Measurements from ENCODE around the gene SERPINA1.
A peak's percentile ranks its signal among the peaks of the same experiment; 100 is the strongest.
"Not testable (repeated sequence)": the region's sequence is repeated elsewhere in the genome, so short reads cannot be mapped to it uniquely, and the experiment has no call there.

The SERPINA1 gene

GRCh38 chr14:94375552-94376107 is 12.8 kb downstream of the SERPINA1 start:
- Mint-ChIP-seq H3K36me3 (no peaks in the 10 kb centered on the region), H3K27ac (no peak overlapping the region), H3K27me3 (peaks cover 9% of the 10 kb centered on the region), H3K4me1 (peaks cover 2% of the 10 kb centered on the region), H3K9me3 (no peaks in the 10 kb centered on the region), H3K4me3 (no peak overlapping the region)
- DNase-seq (ENCODE audit: low spot score in 2 of 2) (no peak), ATAC-seq (ENCODE audit: low read depth) (no peak)

GRCh38 chr14:94374749-94375260 is 13.6 kb downstream of the SERPINA1 start:
- Mint-ChIP-seq H3K4me1 (peaks cover 2% of the 10 kb centered on the region), H3K27ac (no peak overlapping the region), H3K4me3 (no peak overlapping the region), H3K36me3 (no peaks in the 10 kb centered on the region), H3K9me3 (no peaks in the 10 kb centered on the region), H3K27me3 (peaks cover 9% of the 10 kb centered on the region)
- no peak for DNase-seq (ENCODE audit: low spot score in 2 of 2)
- ATAC-seq (ENCODE audit: low read depth) = no peak

- Mint-ChIP-seq H3K27me3 (peaks cover 9% of the 10 kb centered on the region), H3K9me3 (no peaks in the 10 kb centered on the region), H3K36me3 (no peaks in the 10 kb centered on the region), H3K4me3 (no peak overlapping the region), H3K4me1 (peaks cover 2% of the 10 kb centered on the region), H3K27ac (no peak overlapping the region)
- no peak for ATAC-seq (ENCODE audit: low read depth)
- DNase-seq (ENCODE audit: low spot score in 2 of 2) = no peak
Measured at GRCh38 chr14:94374116-94374515, 14.3 kb downstream of the SERPINA1 start.

- H3K4me1 Mint-ChIP-seq = peaks cover 2% of the 10 kb centered on the region
- DNase-seq (ENCODE audit: low spot score in 2 of 2) = no peak
- H3K27ac Mint-ChIP-seq = no peak overlapping the region
- H3K9me3 Mint-ChIP-seq = no peaks in the 10 kb centered on the region
- peaks cover 7% of the 10 kb centered on the region for H3K27me3 Mint-ChIP-seq
- H3K4me3 Mint-ChIP-seq = no peak overlapping the region
- no peak for ATAC-seq (ENCODE audit: low read depth)
- no peaks in the 10 kb centered on the region for H3K36me3 Mint-ChIP-seq
Measured at GRCh38 chr14:94373708-94374107, 14.7 kb downstream of the SERPINA1 start.

GRCh38 chr14:94372021-94372605 is 16.3 kb downstream of the SERPINA1 start:
- Mint-ChIP-seq H3K27ac (no peak overlapping the region), H3K4me3 (no peak overlapping the region), H3K27me3 (peaks cover 4% of the 10 kb centered on the region), H3K4me1 (peaks cover 2% of the 10 kb centered on the region), H3K9me3 (no peaks in the 10 kb centered on the region), H3K36me3 (no peaks in the 10 kb centered on the region)
- ATAC-seq (ENCODE audit: low read depth) (no peak), DNase-seq (ENCODE audit: low spot score in 2 of 2) (no peak)

GRCh38 chr14:94370524-94370910 is 17.9 kb downstream of the SERPINA1 start:
- no peak for ATAC-seq (ENCODE audit: low read depth)
- Mint-ChIP-seq H3K9me3 (no peaks in the 10 kb centered on the region), H3K4me1 (peaks cover 2% of the 10 kb centered on the region), H3K4me3 (no peak overlapping the region), H3K27me3 (peaks cover 4% of the 10 kb centered on the region), H3K36me3 (no peaks in the 10 kb centered on the region), H3K27ac (no peak overlapping the region)
- no peak for DNase-seq (ENCODE audit: low spot score in 2 of 2)

GRCh38 chr14:94369766-94370523 is 18.5 kb downstream of the SERPINA1 start:
- H3K4me1 Mint-ChIP-seq; DNase-seq (ENCODE audit: low spot score in 2 of 2); ATAC-seq (ENCODE audit: low read depth); H3K27ac Mint-ChIP-seq; H3K36me3 Mint-ChIP-seq; H3K27me3 Mint-ChIP-seq; H3K9me3 Mint-ChIP-seq; H3K4me3 Mint-ChIP-seq: not testable (repeated sequence)

GRCh38 chr14:94368956-94369355 is 19.4 kb downstream of the SERPINA1 start:
- no peaks in the 10 kb centered on the region for H3K36me3 Mint-ChIP-seq
- no peaks in the 10 kb centered on the region for H3K9me3 Mint-ChIP-seq
- H3K4me1 Mint-ChIP-seq = peaks cover 2% of the 10 kb centered on the region
- no peak overlapping the region for H3K27ac Mint-ChIP-seq
- peaks cover 4% of the 10 kb centered on the region for H3K27me3 Mint-ChIP-seq
- no peak for DNase-seq (ENCODE audit: low spot score in 2 of 2)
- no peak overlapping the region for H3K4me3 Mint-ChIP-seq
- no peak for ATAC-seq (ENCODE audit: low read depth)

- Mint-ChIP-seq H3K27me3 (peaks cover 4% of the 10 kb centered on the region), H3K4me3 (no peak overlapping the region), H3K36me3 (no peaks in the 10 kb centered on the region), H3K4me1 (peaks cover 2% of the 10 kb centered on the region), H3K9me3 (no peaks in the 10 kb centered on the region), H3K27ac (no peak overlapping the region)
- ATAC-seq (ENCODE audit: low read depth) = no peak
- DNase-seq (ENCODE audit: low spot score in 2 of 2) = no peak
Measured at GRCh38 chr14:94368243-94368590, 20.2 kb downstream of the SERPINA1 start.

GRCh38 chr14:94367347-94368242 is 20.8 kb downstream of the SERPINA1 start:
- DNase-seq (ENCODE audit: low spot score in 2 of 2) (no peak), ATAC-seq (ENCODE audit: low read depth) (no peak)
- Mint-ChIP-seq H3K4me3 (no peak overlapping the region), H3K36me3 (no peaks in the 10 kb centered on the region), H3K4me1 (peaks cover 4% of the 10 kb centered on the region), H3K27ac (peak overlapping the region; percentile 65), H3K27me3 (peaks cover 8% of the 10 kb centered on the region), H3K9me3 (no peaks in the 10 kb centered on the region)

GRCh38 chr14:94366146-94366915 is 22.1 kb downstream of the SERPINA1 start, which contains the start of gene SERPINA2:
SERPINA2 (minus strand) TSS chr14:94366698.
- H3K36me3 Mint-ChIP-seq = no peaks in the 10 kb centered on the region
- H3K9me3 Mint-ChIP-seq = no peaks in the 10 kb centered on the region
- peaks cover 4% of the 10 kb centered on the region for H3K4me1 Mint-ChIP-seq
- peaks cover 12% of the 10 kb centered on the region for H3K27me3 Mint-ChIP-seq
- H3K4me3 Mint-ChIP-seq = no peak within 1 kb of the TSS
- DNase-seq (ENCODE audit: low spot score in 2 of 2) (no peak), ATAC-seq (ENCODE audit: low read depth) (no peak)
- peak within 1 kb of the TSS; percentile 65 for H3K27ac Mint-ChIP-seq

GRCh38 chr14:94365624-94366023 is 22.8 kb downstream of the SERPINA1 start:
- Mint-ChIP-seq H3K9me3 (no peaks in the 10 kb centered on the region), H3K4me1 (peaks cover 3% of the 10 kb centered on the region), H3K27me3 (peaks cover 8% of the 10 kb centered on the region), H3K4me3 (no peak overlapping the region), H3K36me3 (no peaks in the 10 kb centered on the region), H3K27ac (no peak overlapping the region)
- DNase-seq (ENCODE audit: low spot score in 2 of 2) (no peak), ATAC-seq (ENCODE audit: low read depth) (no peak)

- no peaks in the 10 kb centered on the region for H3K36me3 Mint-ChIP-seq
- no peaks in the 10 kb centered on the region for H3K9me3 Mint-ChIP-seq
- peaks cover 3% of the 10 kb centered on the region for H3K4me1 Mint-ChIP-seq
- H3K4me3 Mint-ChIP-seq = no peak overlapping the region
- no peak overlapping the region for H3K27ac Mint-ChIP-seq
- ATAC-seq (ENCODE audit: low read depth) (no peak), DNase-seq (ENCODE audit: low spot score in 2 of 2) (no peak)
- peaks cover 8% of the 10 kb centered on the region for H3K27me3 Mint-ChIP-seq
Measured at GRCh38 chr14:94364964-94365363, 23.4 kb downstream of the SERPINA1 start.
